GM21381 (cell line): ENCODE results near the gene COA1.
"Not testable (repeated sequence)": the region's sequence is repeated elsewhere in the genome, so short reads cannot be mapped to it uniquely, and the experiment has no call there.

Source experiments
- ATAC-seq: cut with Tn5 transposase; IDR thresholded peaks from one replicate; pipeline ENCODE4 v1.9.1; 2021; ENCODE audit warnings: mild to moderate bottlenecking, moderate library complexity; ENCODE audit not compliant: unreplicated experiment

Gene COA1

GRCh38 chr7:43731494-43731893, 2.2 kb upstream of the COA1 start:
- ATAC-seq = not testable (repeated sequence)

- peak; percentile 16 for ATAC-seq
Observed at GRCh38 chr7:43729924-43730248, 563 bp upstream of the COA1 start.

- no peak for ATAC-seq
Observed at GRCh38 chr7:43727494-43727893, 1.8 kb downstream of the COA1 start.

- ATAC-seq = no peak
Observed at GRCh38 chr7:43727003-43727402, 2.3 kb downstream of the COA1 start.

GRCh38 chr7:43726466-43726865, 2.9 kb downstream of the COA1 start:
- ATAC-seq = no peak

- ATAC-seq = no peak
Observed at GRCh38 chr7:43725251-43725650, 4.1 kb downstream of the COA1 start.

- ATAC-seq = no peak
Observed at GRCh38 chr7:43723007-43723341, 6.3 kb downstream of the COA1 start.

GRCh38 chr7:43721193-43721806, 8.0 kb downstream of the COA1 start:
- ATAC-seq = no peak

GRCh38 chr7:43716598-43716997, 12.7 kb downstream of the COA1 start:
- no peak for ATAC-seq

- ATAC-seq = not testable (repeated sequence)
Observed at GRCh38 chr7:43715966-43716365, 13.4 kb downstream of the COA1 start.

- no peak for ATAC-seq
Observed at GRCh38 chr7:43711503-43711902, 17.8 kb downstream of the COA1 start.

- not testable (repeated sequence) for ATAC-seq
Observed at GRCh38 chr7:43708055-43708454, 21.3 kb downstream of the COA1 start.

GRCh38 chr7:43703573-43703972, 25.8 kb downstream of the COA1 start:
- ATAC-seq = no peak

GRCh38 chr7:43702974-43703373, 26.3 kb downstream of the COA1 start:
- no peak for ATAC-seq

- no peak for ATAC-seq
Observed at GRCh38 chr7:43701929-43702328, 27.4 kb downstream of the COA1 start.

GRCh38 chr7:43701500-43701854, 27.8 kb downstream of the COA1 start:
- no peak for ATAC-seq

- ATAC-seq = no peak
Observed at GRCh38 chr7:43700646-43701499, 28.4 kb downstream of the COA1 start.

GRCh38 chr7:43700059-43700501, 29.2 kb downstream of the COA1 start:
- ATAC-seq = no peak

GRCh38 chr7:43698460-43699255, 30.7 kb downstream of the COA1 start:
- ATAC-seq = no peak

- no peak for ATAC-seq
Observed at GRCh38 chr7:43697690-43698089, 31.6 kb downstream of the COA1 start.

GRCh38 chr7:43695365-43695764, 34.0 kb downstream of the COA1 start:
- no peak for ATAC-seq

- no peak for ATAC-seq
Observed at GRCh38 chr7:43694399-43694748, 34.9 kb downstream of the COA1 start.
